GM18511 (cell line): Measurements from ENCODE around the gene SHB.

Experiments used
- ATAC-seq: cut with Tn5 transposase; IDR thresholded peaks from one replicate; pipeline ENCODE4 v1.9.1; 2021; ENCODE audit warnings: mild to moderate bottlenecking, moderate library complexity; ENCODE audit not compliant: unreplicated experiment

Gene SHB

DNA sequence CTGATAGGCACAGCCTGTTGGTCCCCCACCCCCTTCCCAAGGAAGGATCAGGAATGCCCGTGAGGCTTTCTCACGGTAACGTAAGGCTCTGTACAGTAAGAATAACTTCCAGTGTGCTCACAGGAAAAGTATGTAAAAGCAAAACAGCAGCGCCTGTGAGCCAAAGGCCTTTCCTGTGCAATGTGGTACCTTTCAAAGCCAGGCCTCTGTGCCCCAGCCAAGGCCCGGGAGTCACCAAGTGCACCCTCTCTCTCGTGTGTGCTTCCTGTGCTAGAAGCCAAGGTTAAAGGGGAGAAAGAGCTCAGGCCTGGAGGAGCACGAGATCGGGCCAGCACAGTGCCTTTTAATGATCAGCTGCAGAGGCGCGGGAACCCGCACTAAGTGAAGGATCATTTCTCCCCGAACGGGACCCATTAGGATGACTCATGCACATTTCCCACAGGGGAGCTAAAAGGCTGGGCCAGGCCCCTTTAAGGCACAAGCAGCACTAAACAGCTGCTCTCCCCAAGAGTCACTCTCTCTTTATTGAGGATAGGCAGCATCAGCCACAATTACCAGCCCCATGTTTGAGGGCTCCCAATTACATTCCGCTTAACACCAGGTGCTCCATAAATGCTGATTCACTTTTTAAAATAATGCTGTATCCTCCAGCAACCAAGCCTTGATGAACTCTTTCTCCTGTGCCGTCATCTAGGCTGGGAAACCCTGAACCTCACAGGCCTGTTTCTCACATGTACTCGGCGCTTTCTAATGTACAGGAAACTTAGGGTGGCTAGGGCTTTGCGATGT, 42.8 kb downstream of the SHB start:
- peak; percentile 59 for ATAC-seq

DNA sequence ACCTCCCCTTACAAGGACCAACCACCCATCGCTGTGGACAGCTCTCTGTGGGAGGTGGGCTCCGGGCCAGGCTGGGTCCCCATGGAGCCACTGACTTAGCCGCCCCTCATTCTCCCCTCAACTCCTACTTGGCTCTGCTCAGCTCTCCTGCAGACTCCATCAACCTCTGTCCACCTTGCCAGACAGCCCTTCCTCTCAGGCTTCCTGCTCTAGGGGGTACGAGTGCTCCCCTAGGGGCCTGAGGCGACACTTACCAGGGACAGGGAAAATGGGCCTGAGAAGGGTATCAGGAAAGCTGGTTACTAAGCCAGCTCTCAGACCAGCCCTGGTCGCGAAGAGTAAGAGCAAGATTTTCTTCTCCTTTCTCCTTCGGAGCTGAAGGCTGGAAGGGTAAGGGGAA, 43.9 kb downstream of the SHB start:
- no peak for ATAC-seq

DNA sequence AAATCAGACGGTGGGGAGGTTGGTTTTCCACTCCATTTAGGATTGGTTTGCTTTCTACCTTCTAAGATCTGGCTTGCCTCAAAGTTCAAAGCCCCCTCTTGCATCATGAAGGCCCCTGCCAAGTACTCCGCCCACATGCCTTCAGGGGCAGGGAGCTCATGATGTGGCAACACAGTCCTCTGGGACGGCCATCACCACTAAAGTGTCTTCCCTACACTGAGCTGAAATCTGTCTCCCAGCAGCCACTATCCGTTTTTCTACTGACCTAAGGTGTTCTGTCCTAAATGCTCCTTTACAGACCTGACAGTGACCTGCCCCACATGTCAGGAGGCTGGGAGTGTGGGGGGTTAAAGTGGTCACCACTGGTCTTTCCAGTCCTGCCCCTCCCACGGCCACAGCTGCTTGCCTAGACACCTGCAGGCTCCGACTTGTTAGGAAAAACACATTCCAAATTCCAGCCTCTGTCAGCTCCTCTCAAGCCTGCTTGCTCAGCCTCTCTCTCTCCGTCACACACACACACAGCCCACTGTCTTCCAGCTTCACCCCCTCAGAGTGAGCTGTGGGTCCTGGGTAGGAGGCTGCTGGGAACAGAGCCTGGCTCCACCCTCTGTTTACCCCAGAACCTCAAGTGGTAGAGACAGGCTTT, 44.9 kb downstream of the SHB start:
- no peak for ATAC-seq

DNA sequence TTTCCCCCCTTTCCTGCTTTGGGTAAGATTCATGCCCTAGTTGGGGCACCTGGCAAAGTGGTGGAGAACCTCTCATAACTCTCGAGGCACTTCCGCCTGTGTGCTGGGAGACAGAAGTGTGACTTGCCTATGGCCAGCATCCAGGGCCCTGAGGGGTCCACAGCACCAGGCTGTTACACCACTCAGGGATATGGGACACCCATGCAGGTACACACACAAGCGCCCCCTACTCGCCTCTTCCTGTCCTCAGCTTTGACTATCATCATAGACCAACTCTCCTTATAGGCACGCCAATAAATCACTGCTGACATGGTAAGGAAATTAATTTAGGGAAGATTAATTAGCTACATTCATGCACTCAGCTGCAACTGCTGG, 45.4 kb downstream of the SHB start:
- no peak for ATAC-seq

DNA sequence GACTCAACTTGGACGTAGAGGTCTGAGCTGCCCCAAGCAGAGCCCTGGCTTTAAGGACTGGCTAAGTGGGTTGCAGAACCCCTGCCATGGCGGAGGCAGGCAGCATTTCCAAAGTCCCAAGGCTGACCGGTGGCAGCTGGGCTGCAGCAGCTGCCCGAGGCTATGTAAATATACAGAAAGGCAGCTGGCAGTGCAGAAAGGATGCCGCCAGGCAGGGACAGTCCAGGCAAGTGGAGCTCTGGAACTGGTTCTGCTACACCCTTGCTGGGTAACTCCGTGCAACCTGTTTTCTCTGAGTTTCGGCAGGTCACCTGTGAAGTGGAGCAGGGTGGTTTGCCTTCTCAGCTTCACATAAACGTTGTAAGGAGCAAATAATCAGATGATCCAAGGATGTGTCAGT, 46.0 kb downstream of the SHB start:
- no peak for ATAC-seq

DNA sequence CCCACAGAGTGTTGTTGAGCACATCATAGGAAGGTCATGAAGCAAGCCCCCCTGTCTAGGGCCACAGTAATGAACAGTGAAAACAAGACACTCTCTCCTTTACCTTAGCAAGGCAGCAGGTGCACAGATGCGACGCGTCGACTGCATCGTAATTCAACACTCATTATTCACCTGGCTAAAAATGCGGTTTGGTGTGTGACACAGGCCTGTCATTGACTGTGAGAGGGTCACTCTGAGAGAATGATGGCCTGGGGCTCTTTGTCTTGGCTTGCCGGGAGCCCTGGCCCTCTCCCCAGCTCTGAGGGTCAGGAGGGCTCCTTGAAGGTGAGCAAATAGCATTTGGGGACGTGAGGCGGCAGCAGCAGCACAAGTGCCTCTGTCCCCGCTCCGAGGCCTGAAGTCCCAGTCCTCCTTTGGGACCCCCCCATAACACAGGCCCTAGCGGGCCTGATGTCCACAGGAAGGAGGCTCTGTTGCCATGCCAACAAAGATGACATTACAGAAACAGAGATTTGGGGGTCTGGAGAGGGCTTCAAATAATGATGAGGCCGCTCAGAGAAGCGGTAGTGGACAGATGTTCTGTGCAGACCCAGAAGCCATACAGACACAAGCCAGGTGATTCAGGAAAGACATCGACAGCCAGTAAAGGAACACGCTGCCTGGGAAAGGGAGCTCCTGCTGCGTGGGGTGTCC, 46.7 kb downstream of the SHB start:
- ATAC-seq: no peak

DNA sequence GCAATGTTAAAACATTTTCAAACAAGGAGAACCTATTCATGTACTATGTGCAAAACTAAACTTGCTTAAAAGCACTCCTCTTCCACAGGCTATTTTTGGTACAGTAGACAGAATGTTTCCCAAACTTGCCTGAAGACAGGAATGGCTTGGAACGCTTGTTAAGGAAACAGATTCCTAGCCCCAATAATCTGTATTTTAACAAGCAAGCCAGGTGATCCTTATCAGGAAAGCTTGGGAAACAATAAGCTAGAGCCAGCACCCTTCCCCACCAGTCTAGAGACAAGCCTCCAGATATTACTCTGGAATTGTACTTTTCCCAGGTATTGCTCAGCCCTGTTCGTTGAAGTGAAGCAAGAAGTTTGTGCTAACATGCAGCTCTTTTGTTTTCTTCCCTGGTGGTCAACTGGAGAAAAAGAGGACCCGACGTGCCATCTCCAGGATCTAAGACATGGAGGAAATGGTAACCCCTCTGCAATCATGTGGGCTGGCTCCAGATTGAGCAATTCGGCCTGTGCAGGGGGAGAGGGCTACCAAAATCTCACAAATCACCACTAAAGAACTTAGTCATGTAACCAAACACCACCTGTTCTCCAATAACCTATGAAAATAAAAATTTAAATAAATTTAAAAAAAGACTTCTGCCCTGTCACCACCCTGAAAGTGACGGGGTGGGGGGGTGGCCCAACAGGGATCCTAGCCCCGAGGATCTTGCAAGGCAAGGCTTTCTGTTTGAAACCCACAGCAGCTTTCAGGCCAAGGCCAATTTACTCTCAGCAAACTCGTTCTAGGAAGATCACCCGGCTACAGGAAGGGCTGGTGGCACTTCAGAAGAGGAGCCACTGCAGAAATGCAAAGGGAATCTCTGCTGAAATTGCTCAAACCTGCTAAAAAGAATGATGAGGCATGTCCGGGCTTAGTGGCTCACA, 48.6 kb downstream of the SHB start:
- no peak for ATAC-seq

DNA sequence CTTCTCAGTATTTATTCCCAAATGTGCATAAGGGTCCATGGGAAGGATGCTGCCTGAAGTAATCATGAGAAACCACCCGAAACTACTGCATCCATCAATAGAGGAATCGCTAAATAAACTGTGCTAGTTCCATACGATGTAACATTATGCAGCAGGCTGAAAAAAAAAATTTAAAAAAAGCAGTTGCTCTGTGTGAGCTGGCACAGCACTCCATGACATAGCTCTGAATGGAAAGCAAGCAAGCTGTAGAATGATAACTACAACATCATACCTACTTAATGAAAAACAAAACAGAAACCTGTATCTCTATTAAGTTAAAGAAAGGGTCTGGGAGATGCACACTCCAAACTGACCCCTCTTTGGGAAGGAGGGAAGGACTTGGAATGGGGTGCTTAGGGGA, 49.3 kb downstream of the SHB start:
- ATAC-seq: no peak

DNA sequence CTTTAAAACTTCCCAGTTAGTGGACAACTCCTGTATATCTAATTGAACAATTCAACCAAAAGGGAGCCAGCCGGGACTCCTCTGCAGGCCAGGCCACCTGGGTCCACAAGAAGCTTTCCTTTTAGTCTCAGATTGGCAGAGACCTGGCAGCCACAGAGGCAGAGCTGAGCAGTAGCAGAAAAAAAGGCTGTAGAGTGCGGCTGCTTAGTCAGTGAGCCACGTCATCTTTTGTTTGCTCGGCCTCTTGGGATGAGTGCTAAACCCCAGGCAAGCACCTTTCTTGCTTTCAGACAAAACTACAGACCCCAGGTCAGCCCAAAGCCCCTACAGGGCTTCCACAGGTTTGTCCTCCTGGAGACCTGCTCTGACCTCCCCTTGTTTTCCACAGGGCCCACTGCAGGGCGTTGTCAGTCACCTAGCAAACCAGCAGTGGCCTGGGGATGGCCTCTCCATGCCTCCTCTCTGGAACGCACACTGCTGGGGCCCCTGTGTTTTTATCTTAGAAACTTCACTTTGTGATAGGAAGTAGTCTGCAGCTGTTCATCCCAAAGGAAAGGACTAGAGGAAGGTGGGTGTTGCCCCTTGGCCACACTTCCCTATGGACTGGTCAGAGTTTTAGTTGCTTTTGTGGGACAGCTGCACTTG, 49.9 kb downstream of the SHB start:
- no peak for ATAC-seq

DNA sequence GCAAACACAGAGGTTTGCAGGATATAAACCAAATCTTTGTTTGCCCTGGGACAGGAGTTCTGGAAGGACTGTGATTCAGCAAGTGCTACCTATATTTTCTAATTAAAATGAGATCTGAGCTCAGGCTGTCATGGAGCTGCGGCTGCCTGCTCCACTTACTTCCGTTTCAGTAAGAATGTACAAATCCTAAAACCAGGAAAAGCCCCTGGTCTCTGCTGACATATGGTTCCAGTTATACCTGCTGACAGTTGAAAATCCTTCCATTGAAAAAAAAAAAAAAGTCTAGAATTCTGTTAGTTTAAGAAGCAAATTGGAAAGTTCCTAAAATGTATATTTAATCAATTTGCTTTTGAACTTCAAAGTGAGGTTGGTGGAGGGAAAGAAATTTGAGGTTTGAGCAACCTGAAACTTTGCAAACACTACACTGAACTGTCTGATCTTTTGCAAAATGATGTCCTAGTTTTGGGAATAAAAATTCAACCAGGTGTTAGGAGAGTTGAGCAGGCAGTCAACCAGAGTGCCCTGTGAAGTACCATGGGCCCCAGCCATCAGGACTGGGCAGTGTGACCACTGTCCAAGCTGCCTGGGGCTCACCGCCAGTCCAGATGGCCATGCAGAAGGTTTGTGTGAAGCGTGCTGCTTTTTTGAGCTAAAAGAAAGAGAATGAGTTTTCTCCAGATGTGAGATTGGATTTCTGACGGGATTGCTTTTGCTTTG, 50.6 kb downstream of the SHB start:
- no peak for ATAC-seq

DNA sequence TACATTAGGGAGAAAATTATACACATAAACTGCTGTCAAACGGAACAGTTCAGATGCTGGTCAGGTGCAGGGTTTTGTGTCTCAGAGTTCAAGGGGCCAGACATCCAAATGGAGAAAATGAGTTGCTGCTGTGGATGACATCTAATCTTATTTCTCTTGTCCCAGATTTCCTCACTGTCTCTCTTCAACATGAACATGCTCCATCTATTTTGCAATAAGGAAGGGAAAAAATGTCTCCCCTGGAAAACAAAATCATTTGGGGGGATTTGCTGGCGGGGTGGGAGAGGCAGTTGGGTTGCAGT, 51.2 kb downstream of the SHB start:
- no peak for ATAC-seq

DNA sequence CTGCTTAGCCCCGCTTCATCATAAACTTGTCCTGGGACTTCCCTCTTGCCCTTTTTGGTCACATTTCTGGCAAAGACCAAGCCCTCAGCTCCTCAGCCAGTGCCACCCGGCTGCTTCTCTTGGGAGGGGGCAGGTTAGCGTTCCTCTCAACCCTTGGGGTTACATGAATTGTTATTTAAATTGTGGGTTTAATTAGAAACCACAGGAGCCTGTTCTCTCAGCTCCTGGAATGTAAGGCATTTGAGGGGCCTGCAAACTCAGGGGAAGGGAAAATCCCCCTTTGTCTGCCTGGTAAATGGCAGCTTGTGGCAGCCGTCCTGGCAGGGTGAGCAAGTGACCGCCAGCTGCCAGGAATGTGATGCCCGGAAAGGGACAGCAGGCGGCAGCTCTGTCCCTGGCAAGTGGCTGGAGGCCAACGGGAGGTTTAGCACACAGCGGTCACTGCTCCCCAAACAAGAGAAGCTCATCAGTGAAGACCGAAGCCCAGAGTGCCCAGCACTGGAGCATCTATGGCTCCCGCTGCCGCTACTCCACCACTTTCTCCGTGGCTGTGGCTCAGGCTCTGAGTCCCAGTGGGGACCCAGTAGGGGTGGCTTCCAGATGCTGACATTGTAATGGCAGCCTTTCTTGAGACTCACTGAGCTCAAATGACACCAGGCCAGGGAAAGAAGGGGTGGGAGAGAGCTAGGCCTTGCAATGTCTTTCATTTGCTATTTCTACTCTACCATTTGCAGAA, 51.7 kb downstream of the SHB start:
- no peak for ATAC-seq

DNA sequence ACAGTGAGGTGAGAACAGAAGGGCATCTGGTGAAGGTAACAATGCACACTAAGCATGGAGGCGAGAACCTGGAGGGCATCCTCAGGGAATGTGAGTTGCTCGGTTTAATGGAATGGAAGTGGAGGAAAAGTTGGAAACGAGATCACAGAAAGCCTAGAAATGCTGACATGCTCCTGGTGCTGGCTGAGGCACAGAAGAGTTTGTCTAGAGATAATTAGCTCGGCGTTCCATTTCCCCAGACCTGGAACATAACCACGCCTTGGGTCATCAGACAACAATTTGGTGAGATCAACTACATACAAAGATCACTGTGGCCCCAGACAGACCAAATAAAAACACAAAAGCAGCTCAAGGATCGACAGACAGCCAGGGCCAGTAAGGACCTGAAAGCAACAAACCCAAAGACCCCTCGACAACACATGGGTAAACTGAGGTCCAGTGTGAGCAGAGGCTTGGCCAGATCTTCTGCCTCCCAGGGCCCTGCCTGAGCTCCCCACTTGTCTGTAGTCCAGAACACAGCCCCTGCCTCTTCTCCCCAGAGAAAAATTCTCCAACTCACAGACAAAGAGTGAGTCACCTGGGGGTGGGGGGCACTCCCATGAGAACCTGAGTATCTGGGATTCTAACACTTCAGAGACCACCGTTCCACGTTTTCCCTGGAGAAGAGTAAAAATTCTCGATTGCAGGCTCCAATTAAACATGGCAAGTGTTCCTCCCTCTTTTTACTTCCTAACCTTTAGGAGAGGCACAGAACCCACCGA, 52.5 kb downstream of the SHB start:
- ATAC-seq: no peak

DNA sequence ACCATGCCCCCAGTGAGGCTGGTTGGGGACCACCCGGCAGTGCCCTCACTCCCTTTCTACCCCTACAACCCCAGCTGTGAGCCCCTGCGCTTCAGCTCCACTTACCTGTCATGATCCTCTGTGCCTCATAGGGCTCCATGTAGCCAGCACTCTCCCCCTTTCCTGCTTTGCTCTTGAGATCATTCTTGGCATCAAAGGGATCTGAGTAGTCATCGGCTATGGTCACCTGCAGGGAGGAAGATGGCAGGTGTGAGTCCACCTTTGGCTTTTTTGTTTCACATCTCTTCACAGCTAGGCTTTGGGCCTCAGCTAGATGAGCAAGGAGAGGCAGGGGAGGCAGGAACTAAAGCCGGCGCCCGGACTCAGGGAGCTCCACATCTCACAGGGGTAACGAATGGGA, 53.1 kb downstream of the SHB start:
- no peak for ATAC-seq

DNA sequence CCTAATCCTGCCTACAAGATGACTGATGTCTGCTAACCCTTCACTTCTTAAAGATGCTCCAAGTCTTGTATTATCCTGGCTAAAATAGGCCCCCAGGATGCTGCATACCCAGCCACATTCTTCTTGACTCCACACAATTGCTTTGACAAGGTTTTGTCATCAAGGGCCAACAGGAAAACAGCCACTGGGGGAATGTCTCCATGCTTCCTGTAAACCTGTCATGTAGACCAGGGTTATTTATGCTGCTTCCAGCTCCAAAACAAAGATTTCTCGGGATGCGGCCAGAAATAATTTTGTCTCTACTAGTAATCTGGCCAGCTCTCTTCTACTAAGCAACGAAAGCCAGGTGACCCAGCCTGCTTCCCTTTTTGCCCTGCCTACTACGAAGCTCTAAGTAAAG, 53.8 kb downstream of the SHB start:
- no peak for ATAC-seq

DNA sequence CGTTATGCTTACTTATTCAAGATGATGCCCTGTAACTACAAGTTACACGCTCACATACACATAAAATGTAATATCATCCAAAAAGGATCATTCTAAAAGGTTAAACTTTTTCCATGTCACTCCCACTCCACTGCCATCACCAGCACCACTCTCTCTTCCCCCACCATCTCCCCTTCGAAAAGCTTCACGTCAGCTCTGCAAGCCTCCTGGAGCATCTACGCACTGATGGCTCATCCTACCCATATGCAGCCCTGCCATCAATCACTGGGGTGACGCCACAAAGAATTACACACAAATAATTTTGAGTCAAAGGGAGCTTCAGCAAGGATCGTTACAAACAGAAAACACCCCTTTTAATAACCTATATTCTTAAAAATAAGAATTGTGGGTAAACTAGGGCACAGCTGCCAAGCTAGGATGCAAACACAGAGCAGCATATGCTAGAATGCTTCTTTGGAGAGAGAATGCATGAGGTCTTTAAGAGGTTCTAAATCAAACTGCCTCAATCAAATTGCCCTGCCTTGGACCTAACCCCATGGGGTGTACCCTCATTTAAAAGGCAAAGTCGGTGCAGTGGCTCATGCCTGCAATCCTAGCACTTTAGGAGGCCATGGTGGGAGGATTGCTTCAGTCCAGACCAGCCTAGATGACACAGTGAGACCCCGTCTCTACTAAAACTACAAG, 56.1 kb downstream of the SHB start:
- ATAC-seq: no peak

DNA sequence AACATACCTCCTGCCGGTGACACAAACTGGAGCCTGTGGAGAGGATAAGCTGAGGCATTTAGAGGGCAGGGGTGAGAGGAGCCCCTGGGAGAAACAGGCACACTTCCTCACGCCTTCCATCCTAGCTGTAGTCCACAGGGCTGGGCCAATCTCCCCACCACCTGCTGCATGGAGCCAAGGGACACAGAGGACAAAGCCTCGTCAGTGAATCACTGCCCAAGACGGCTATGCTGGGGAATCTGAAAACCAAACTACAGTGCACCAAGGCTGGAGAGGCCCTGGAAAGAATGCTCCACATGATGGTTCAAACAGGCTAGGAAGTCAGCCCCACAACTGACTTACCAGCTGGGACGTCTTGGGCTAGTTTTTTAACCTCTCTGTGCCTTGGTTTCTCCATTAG, 57.0 kb downstream of the SHB start:
- no peak for ATAC-seq
